SHP77 (cell line): ENCODE results near the gene OR10T2.
"Not testable (repeated sequence)": the region's sequence is repeated elsewhere in the genome, so short reads cannot be mapped to it uniquely, and the experiment has no call there.

Experiments
- DNase-seq, 2 experiments: peaks; one replicate each; lab custom pipeline; 2025; lab: John Stamatoyannopoulos, UW

The OR10T2 gene, protein sequence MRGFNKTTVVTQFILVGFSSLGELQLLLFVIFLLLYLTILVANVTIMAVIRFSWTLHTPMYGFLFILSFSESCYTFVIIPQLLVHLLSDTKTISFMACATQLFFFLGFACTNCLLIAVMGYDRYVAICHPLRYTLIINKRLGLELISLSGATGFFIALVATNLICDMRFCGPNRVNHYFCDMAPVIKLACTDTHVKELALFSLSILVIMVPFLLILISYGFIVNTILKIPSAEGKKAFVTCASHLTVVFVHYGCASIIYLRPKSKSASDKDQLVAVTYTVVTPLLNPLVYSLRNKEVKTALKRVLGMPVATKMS

DNA sequence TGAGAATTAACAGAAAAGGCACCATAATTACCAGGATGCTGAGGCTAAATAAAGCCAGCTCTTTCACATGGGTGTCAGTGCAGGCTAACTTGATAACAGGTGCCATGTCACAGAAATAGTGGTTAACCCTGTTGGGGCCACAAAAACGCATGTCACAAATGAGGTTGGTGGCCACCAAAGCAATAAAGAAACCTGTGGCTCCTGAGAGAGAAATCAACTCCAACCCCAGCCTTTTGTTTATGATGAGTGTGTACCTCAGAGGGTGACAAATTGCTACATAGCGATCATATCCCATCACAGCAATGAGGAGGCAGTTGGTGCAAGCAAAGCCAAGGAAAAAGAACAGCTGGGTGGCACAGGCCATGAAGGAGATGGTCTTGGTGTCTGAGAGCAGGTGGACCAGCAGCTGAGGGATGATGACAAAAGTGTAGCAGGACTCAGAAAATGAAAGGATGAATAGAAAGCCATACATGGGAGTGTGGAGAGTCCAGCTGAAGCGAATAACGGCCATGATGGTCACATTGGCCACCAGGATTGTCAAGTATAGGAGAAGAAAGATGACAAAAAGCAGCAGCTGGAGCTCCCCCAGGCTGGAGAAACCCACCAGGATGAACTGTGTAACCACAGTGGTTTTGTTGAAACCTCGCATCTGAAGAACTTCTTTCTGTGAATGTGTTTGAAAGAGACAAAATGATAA, at the start of gene OR10T2:
TSS of gene OR10T2 (minus strand) at position 649 of the 697 bp plus-strand sequence. CDS start at position 649, 0 bp downstream.
- no peak for DNase-seq

DNA sequence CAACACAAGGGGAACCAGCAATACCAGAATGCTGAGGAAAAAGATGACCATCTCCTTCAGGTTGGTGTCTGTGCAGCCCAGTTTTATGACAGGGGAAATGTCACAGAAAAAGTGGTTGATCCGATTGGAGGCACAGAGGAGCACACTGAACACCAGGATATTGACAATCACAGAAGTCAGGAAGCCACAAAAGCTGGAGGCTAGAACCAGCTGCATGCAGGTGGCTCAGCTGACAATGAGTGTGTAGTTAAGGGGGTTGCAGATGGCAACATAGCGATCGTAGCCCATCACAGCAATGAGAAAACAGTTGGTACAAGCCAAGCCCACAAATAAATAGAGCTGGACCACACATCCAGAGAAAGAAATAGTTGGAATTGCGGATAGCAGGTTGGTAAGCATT, 46.1 kb upstream of the OR10T2 start:
- DNase-seq = no peak

DNA sequence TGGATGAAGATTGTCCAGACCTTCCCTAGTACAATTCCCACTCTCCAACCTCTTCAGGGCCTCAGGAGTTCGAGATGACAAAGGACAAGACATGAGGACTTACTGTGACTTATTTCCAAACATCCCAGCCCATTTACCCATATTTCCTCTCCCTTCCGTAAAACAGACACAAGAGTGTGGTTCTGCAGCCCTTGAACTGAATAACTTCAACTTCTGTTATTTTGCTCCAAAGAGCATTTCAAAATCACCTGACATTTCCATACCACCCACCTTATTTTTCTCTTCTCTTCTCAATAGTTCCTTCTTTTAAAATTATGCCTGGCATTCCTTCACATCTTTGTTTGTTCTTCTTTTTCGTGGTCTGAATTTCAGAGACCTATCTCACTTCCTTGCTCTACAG, 35.5 kb upstream of the OR10T2 start:
- DNase-seq = no peak

DNA sequence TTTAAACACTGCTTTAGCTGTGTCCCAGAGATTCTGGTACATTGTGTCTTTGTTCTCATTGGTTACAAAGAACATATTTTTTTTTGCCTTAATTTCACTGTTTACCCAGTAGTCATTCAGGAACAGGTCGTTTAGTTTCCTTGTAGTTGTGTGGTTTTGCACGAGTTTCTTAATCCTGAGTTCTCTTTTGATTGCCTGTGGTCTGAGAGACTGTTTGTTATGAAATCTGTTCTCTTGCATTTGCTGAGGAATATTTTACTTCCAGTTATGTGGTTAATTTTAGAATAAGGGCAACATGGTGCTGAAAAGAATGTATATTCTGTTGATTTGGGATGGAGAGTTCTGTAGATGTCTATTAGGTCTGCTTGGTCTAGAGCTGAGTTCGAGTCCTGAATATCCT, 30.9 kb upstream of the OR10T2 start:
- not testable (repeated sequence) for DNase-seq

DNA sequence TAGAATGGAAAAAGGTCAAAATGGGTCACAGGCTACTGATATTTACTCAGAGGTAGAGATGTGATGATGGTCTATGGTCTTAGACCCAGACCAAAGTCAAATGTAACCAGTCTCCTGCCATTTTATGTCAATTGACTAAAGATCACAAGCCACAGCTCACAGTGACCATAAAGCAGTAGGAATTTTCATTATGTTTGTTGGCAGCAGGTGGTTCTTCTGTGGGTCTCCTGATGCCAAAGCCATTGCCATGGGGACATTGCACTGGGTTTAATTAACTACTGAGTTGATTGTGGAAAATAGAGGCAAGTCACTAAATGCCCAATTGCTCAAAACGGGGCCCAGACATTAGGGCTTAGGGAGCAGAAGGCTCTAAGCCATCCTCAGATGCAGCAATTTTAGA, 26.9 kb upstream of the OR10T2 start, which contains the start of gene OR10K2:
TSS of gene OR10K2 (minus strand) at position 101 of the 400 bp plus-strand sequence. CDS start 5,371 bp downstream, outside the sequence.
- DNase-seq = no peak

DNA sequence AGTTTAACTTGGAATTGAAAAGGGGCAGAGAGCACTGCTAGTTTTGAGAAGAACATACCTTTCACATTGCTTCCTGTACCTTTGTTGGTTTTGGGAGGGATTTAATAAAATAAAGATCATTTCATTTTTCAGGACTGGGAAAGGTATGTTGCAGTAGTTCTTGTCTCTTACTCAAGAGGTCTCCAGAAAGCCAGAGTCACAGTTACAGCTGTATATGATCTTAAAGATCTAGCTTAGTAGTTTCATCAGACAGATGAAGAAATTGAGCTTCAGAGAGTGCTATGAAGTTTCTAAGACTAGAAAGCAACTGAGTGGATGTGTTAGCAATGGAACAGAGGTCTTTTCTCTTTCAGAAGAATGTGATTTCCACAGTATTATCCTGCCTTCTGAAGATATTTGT, 25.8 kb upstream of the OR10T2 start:
- no peak for DNase-seq

DNA sequence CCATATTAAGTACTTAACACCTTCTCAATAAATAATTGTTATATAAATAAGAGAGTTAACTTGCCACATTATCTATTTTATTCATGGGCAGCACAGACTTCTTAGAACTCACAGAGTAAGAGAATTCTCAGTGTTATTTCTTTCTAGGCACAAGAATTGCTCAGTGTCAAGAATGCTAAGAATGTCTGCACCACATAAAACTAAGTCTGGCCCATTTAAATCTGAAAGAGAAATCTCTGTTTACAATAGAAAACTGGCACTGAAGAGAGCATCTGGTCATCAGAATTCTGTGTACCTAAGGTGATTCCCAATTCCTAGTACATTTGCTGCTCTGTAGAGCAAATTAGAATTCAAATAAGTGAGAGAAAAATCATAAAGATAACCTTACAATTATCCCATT, 22.9 kb upstream of the OR10T2 start:
- DNase-seq = no peak

DNA sequence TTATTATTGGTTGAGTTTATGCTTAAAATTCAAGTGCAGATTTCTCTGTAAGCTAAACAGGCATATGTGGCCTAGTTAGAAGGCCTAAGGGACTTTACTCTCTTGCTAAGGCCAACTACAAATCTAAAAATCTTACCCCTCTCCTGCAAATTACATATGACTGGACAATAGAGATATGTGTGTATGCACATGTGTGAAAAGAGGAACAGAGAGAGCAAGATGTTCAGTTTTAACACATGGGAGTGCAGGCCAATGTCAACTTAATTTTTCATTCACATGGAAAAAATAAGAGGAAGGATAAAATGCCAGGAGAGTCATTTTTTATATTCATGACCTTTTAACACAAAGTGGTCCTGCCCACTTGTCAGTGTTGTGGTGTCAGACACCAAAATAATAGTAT, 18.3 kb upstream of the OR10T2 start:
- no peak for DNase-seq

DNA sequence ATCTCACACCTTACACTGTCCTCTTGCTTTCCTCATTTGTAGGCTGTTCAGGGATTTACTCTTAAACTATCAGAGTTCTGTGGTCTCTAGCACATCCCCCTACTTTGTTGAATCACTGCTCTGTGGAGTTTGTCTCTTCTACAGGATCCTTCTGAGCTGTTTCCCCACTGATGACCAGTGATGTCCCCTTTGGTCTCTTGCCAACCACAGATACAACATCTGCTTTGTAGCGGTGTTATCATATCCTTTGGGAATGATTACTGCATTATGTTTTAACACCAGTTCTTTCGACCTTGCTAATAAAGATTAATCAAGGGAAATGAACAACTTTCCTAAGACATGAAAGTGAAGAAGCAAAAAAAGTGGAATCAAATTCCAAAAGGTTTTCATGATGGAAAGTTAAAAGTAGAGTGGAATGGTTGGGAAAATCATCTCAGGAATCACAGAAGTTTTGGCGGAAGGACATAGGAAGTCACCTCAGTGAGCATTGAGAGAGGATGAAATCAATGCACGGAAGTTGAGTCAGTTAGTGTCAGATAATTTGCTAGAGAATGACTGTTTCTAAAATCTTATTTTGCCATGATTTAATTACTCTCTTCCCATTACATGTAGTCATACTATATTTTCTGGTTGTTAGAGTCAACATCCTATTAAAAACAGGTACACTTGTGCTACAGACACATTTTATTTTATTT, 15.5 kb upstream of the OR10T2 start:
- no peak for DNase-seq

DNA sequence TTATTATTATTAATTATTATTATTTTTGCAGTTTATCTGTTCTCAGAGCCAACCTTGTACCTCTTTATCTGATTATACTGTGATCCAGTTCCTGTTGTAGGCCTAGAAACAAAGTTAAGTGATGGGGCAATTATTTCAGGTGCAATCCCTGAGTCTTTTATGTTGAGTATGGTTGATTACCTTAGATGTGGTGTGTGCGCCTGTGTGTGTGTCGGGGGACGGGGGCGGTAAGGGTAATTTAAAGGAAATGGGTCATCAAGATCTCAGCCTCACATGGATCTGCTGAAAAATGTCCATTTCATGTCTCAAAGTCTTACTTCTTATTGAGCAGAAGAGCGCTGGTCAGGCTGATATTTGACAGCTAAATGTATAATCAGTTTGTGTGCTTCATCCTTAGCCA, 7.8 kb upstream of the OR10T2 start:
- no peak for DNase-seq

DNA sequence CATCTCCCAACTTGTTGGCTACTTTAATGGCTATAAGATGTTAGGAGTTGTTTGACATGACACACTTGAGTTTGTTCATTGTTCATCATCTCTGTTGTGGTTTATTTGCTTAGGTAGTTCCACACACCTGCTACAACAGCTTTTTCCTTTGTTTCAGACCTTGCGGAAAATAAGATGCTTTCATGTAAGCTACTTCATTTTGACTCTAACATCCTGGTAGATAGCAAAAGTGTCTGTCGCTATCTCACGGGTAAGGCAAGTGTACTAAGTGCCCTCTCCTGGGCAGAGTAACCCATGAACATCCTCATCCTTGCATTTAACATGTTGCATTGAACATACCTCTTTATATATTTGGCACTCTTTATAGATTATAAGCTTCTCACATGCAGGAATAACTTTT, 1.6 kb upstream of the OR10T2 start:
- DNase-seq = no peak

DNA sequence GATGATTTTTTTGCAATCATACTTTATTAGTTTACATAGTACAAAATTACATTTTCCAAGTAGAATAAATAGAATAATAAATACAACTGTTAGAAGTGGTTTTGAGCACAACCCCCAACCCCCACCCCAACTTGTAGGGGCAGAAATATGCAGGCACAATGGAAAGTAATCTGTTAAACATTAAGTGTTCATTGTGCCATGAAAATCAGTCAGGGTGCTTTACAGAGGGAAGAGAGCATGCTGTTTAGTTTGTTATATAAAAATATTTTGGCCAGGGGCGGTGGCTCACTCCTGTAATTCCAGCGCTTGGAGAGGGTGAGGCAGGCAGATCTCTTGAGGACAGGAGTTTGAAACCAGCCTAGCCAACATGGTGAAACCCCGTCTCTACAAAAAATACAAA, 2.6 kb downstream of the OR10T2 start:
- DNase-seq = no peak

DNA sequence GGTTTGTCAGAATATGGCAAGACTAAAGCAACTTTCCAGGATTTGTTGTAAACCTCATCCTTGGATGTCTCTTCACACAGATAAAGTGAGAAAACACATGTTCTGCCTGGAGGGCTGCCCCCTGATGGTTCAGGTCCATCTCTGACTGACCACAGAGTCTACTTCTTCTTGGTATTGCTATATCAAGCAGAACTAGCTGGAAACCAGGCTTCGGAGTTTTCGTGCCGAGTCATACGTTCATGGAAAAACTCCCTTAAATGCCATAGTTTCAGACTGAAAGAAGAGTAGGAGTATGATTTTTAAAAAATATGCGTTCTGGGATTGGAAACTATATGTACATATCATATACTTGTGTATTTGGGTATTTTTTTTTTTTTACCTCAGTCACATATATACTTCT, 5.8 kb downstream of the OR10T2 start:
- DNase-seq = no peak

DNA sequence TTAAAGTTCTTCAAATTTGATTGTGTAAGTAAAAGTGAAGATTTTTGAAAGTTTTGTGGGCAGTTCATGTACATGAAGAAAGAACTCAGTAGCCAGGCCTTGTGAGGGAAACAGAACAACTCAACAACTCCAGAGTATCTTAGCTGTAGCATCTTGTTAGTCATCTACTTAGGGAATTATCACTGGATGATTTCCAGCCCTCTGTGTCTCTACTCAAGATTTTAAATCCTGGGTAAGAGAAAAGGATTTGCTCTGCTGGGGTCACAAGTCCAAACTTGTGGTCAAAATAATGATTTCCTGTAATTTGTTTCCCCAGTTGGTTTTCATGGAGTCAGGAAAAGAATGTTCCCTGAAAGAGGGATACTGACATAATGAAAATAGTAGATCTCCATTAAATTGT, 8.2 kb downstream of the OR10T2 start:
- DNase-seq = no peak

DNA sequence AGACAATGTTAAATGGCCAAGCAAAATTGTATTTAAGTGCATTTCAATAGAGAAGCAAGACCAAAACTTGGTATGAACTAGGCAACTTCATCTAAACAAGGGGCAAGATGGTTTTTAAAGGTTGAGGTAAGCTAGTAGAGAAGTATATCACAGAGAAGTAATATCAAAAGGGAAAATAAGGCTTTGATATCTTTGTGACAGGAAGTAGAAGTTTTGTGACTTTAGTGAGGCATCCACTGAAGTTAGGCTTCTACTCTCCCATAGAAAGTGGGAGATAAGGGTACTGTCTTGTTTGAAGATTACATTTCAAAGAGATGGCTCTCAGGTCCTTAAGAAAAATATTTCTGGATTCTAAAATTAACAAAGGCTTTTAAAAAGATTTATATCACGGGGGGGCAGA, 8.9 kb downstream of the OR10T2 start:
- DNase-seq = no peak

DNA sequence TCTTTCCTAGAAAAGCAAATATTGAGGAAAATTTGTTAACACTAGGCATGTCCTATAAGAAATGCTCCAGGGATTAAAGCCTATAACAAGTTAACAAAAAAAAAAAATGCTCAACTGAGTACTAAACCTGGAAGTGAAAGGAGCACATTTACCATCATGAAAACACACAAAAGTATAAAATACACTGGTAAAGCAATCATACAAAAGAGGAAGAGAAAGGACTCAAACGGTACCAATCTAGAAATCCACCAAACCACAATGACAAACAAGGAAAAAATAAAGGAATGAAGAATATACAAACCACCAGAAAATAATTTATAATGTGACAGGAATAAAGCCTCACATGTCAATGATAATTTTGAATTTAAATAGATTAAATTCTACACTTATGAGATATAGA, 24.4 kb downstream of the OR10T2 start:
- DNase-seq = no peak

DNA sequence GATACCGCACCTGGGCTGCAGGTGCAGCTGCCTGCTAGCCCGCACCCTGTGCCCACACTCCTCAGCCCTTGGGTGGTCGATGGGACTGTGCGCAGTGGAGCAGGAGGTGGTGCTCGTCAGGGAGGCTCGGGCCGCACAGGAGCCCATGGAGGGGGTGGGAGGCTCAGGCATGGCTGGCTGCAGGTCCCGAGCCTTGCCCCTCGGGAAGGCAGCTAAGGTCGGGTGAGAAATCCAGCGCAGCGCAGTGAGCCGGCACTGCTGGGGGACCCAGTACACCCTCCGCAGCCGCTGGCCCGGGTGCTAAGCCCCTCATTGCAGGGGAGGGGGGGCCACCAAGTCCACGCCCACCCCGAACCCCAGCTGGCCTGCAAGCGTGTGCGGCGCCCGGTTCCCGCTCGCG, 25.2 kb downstream of the OR10T2 start:
- not testable (repeated sequence) for DNase-seq

DNA sequence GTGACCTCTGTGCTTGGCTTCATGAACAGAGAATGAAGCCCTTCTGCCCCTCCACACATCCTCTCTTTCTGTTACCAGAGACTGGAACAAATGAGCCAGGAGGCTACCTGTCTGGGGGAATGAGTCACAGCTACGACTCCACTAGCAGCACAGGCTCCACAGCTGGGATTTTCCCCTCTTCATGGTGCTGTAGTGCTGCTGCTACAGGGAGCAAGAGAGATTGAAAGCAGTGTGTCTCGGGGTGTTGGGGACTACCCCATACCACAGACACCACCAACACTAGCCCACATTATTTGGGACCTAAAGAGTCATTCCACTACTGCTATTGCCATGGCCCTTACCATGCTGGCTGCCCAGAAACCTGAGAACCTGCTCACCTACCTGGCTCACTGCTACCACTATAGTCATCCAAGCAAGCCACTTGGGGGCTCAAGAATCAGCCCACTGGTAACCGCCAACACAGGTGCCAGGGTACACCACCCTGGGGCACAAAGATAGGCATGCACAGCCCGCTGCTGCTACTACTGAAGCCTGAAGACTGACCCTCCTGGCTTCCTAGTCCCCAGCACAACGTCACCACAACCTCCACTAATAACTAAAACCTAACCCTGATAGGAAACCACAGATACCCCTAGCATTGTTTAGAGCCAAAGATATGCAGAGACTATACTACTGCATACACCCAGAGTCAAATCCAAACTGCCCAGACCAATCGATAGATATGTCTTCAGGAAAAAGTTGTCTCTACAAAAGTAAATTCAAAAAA, 27.9 kb downstream of the OR10T2 start:
- DNase-seq = no peak

DNA sequence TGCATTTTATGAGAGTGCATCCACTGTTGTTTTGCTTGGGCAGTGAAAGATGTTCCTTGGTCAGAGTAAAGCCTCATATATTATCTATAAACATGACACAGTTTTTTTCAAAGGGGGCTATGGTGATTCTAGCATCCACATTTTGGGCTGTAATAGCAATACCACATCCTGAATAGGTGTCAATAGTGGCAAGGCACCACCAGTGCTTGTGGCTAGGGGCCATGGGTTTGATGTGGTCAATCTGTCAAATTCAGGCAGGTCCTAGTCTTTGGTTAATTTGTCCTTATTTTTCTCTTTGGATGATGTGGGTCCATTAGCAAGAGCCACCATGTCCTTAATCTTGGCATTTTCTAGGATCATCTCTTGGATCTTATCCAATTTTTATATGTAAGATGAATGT, 32.5 kb downstream of the OR10T2 start:
- no peak for DNase-seq

DNA sequence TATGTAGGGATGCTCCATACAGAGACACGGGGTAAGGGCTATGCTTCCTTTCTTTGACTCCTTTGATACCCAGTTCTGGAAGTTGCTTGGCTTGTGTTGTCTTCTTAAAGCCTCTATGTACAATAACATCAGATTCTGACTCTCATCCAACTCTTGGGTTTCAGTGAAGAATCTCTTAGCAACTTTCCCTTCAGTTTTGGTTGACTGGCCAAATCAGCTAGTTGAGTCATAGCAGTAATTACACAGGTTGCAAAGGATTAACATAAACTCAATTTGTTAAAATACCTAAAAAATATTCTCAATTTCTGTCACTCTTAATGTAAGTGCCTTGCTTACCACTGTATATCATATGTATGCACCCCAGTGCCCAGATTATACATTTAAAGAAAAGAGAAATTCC, 36.3 kb downstream of the OR10T2 start:
- no peak for DNase-seq

DNA sequence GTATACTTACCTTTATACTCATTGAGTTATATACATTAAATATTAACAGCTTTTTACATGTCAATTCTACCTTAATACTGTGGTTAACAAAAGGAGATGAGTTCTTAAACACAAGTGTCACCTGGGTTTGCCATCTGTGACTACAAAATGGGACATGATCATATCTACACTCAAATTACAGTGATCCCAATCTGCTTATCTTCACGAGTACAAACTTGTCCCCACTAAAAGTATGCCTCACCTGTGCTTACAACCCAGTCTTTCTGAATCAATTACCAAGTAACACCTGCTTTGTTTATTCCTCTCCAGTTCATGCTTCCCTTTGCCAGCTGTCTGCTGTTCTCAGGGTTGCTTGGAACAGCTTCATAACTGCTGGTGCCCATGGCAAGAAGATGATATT, 36.8 kb downstream of the OR10T2 start:
- no peak for DNase-seq

DNA sequence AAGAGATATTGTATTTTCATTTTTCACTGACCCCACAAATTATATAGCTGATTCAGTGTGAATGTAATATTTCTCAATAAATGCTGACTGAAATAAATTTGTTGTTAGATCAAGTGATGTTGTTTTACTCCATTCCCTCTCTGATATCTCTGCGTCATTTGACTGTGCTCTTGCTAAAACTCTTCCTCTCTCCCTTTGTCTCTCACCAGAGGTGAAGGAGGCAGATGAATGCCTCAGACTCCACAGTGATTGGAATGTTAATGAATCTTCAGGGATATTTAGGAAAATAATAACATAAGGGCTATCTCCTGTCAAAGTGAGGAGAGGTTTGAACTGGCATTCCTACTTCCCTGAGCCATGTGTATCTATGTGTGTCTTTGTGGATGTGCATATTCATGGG, 41.8 kb downstream of the OR10T2 start:
- no peak for DNase-seq
